ENCODE measurements around the gene VAV3.

Gene VAV3

GRCh38 chr1:107934578-107934977 lies 30.4 kb downstream of the VAV3 start:
- Histone ChIP-seq H3K79me1 (ENCODE audit: low read depth, low read length) (no peaks in the 10 kb centered on the region), H2AFZ (ENCODE audit: low read length) (no peak overlapping the region), H3K9ac (ENCODE audit: low read depth, low read length, poor library complexity) (no peak overlapping the region), H3K36me3 (replicated peaks in 1 of 2; ENCODE audit: control insufficient read depth in 2 of 2, insufficient read depth in 2 of 2, low read length in 2 of 2) (no peaks in the 10 kb centered on the region), H3K18ac (ENCODE audit: low read length) (no peak overlapping the region), H2BK15ac (ENCODE audit: low read length) (no peak overlapping the region), H2BK5ac (ENCODE audit: low read length) (no peak overlapping the region), H3K23ac (ENCODE audit: low read depth, low read length, poor library complexity) (no peak overlapping the region), H2BK12ac (ENCODE audit: low read length) (no peak overlapping the region), H3K9me3 (replicated peaks in 1 of 2; ENCODE audit: control insufficient read depth in 2 of 2, insufficient read depth in 1 of 2, low read depth in 1 of 2, low read length in 2 of 2) (no peaks in the 10 kb centered on the region), H3K4ac (ENCODE audit: low read length) (no peak overlapping the region), H3K27ac (replicated peaks; ENCODE audit: low read length) (no peak overlapping the region), H2AK5ac (ENCODE audit: low read depth, low read length) (no peak overlapping the region), H3K4me2 (ENCODE audit: insufficient read depth, low read length, poor library complexity, severe bottlenecking) (no peak overlapping the region), H3K27me3 (ENCODE audit: control insufficient read depth in 3 of 3, insufficient read depth in 3 of 3, low read depth in 1 of 3, low read length in 3 of 3) (no peaks in the 10 kb centered on the region), H2BK120ac (ENCODE audit: low read depth, low read length) (no peak overlapping the region), H3K4me3 (ENCODE audit: low read length in 2 of 2) (no peak overlapping the region), H3K4me1 (ENCODE audit: control insufficient read depth in 2 of 2, insufficient read depth in 1 of 2, low read depth in 1 of 2, low read length in 2 of 2) (peaks cover 7 to 9% of the 10 kb centered on the region in 2 donors), H4K8ac (ENCODE audit: low read depth, low read length) (no peak overlapping the region), H3K14ac (ENCODE audit: low read length) (no peak overlapping the region), H4K91ac (ENCODE audit: low read depth, low read length, poor library complexity) (no peak overlapping the region)
- no peak for DNase-seq (ENCODE audit: low spot score)
- WGBS, 2 donors (ENCODE audit: extremely low coverage in 2 of 2, insufficient read length in 2 of 2, insufficient replicate concordance in 1 of 2), result no CpG with 5 or more reads among the region's 5 CpGs

DNA sequence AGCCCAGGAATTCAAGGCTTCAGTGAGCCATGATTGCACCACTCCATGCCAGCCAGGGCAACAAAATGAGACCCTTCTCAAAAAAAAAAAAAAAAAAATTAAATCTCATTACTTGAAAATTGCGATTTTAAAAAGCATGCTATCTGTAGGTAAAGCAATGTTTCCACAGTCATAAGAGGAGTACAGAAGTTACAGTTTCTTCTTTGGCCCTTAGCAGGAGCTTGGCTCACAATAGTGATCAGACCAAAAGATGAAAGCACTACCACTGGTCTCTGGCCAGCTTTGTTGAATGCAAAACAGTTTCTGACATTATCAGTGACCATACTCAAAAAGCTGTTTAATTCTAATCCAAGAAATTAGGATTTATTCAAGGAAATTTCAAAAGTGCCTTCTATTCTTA lies 31.2 kb downstream of the VAV3 start:
- no peak overlapping the region for H3K23ac ChIP-seq (ENCODE audit: low read depth, low read length, poor library complexity)
- DNase-seq (ENCODE audit: low spot score), result no peak

DNA sequence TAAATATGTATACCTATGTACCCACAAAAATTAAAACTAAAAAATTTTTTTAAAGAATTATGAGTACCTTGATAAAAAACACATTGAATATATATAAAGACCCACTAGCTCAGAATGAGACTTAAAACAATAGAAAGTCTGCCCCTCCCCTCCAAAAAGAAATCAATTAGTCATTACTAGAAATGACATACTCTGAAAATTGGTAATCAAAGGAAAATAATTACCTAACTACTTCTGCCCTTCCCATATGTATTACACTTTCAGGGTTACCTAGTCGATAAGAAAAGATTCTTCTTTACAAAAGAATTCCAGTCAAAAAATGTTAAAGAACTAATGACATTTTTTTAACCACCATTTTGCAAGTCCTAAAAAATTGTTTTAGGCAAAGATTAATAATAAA lies 34.7 kb downstream of the VAV3 start:
- Histone ChIP-seq H2AK5ac (ENCODE audit: low read depth, low read length) (no peak overlapping the region), H3K4ac (ENCODE audit: low read length) (no peak overlapping the region), H3K18ac (ENCODE audit: low read length) (no peak overlapping the region), H4K91ac (ENCODE audit: low read depth, low read length, poor library complexity) (no peak overlapping the region), H3K9ac (ENCODE audit: low read depth, low read length, poor library complexity) (no peak overlapping the region), H2BK15ac (ENCODE audit: low read length) (no peak overlapping the region), H4K8ac (ENCODE audit: low read depth, low read length) (no peak overlapping the region), H3K14ac (ENCODE audit: low read length) (no peak overlapping the region), H3K27ac (replicated peaks; ENCODE audit: low read length) (no peak overlapping the region), H2BK5ac (ENCODE audit: low read length) (no peak overlapping the region), H3K36me3 (replicated peaks in 1 of 2; ENCODE audit: control insufficient read depth in 2 of 2, insufficient read depth in 2 of 2, low read length in 2 of 2) (no peaks in the 10 kb centered on the region), H3K4me1 (ENCODE audit: control insufficient read depth in 2 of 2, insufficient read depth in 1 of 2, low read depth in 1 of 2, low read length in 2 of 2) (no peaks in the 10 kb centered on the region), H3K79me1 (ENCODE audit: low read depth, low read length) (no peaks in the 10 kb centered on the region), H2BK120ac (ENCODE audit: low read depth, low read length) (no peak overlapping the region), H3K27me3 (ENCODE audit: control insufficient read depth in 3 of 3, insufficient read depth in 3 of 3, low read depth in 1 of 3, low read length in 3 of 3) (no peaks in the 10 kb centered on the region), H2AFZ (ENCODE audit: low read length) (no peak overlapping the region), H3K4me2 (ENCODE audit: insufficient read depth, low read length, poor library complexity, severe bottlenecking) (no peak overlapping the region), H3K4me3 (ENCODE audit: low read length in 2 of 2) (no peak overlapping the region), H3K9me3 (replicated peaks in 1 of 2; ENCODE audit: control insufficient read depth in 2 of 2, insufficient read depth in 1 of 2, low read depth in 1 of 2, low read length in 2 of 2) (no peaks in the 10 kb centered on the region), H2BK12ac (ENCODE audit: low read length) (no peak overlapping the region), H3K23ac (ENCODE audit: low read depth, low read length, poor library complexity) (no peak overlapping the region)
- DNase-seq (ENCODE audit: low spot score), result no peak
- no CpG with 5 or more reads among the region's 1 CpG for WGBS, 2 donors (ENCODE audit: extremely low coverage in 2 of 2, insufficient read length in 2 of 2, insufficient replicate concordance in 1 of 2)

More for the DNA sequence above, 31.2 kb downstream of the VAV3 start:
- H3K14ac ChIP-seq (ENCODE audit: low read length), result no peak overlapping the region
- no peak overlapping the region for H2BK120ac ChIP-seq (ENCODE audit: low read depth, low read length)
- no peak overlapping the region for H3K18ac ChIP-seq (ENCODE audit: low read length)
- no peak overlapping the region for H3K4ac ChIP-seq (ENCODE audit: low read length)
- H3K79me1 ChIP-seq (ENCODE audit: low read depth, low read length), result no peaks in the 10 kb centered on the region
- no peak overlapping the region for H3K27ac ChIP-seq (replicated peaks; ENCODE audit: low read length)
- no peak overlapping the region for H2AFZ ChIP-seq (ENCODE audit: low read length)
- H3K9me3 ChIP-seq (replicated peaks in 1 of 2; ENCODE audit: control insufficient read depth in 2 of 2, insufficient read depth in 1 of 2, low read depth in 1 of 2, low read length in 2 of 2), result no peaks in the 10 kb centered on the region
- H3K4me2 ChIP-seq (ENCODE audit: insufficient read depth, low read length, poor library complexity, severe bottlenecking), result no peak overlapping the region
- H2BK15ac ChIP-seq (ENCODE audit: low read length), result no peak overlapping the region
- H3K9ac ChIP-seq (ENCODE audit: low read depth, low read length, poor library complexity), result no peak overlapping the region
- H2AK5ac ChIP-seq (ENCODE audit: low read depth, low read length), result no peak overlapping the region
- H3K27me3 ChIP-seq (ENCODE audit: control insufficient read depth in 3 of 3, insufficient read depth in 3 of 3, low read depth in 1 of 3, low read length in 3 of 3), result no peaks in the 10 kb centered on the region
- no CpG with 5 or more reads among the region's 1 CpG for WGBS, 2 donors (ENCODE audit: extremely low coverage in 2 of 2, insufficient read length in 2 of 2, insufficient replicate concordance in 1 of 2)
- H4K91ac ChIP-seq (ENCODE audit: low read depth, low read length, poor library complexity), result no peak overlapping the region
- no peak overlapping the region for H4K8ac ChIP-seq (ENCODE audit: low read depth, low read length)
- peaks cover 7 to 9% of the 10 kb centered on the region in 2 donors for H3K4me1 ChIP-seq (ENCODE audit: control insufficient read depth in 2 of 2, insufficient read depth in 1 of 2, low read depth in 1 of 2, low read length in 2 of 2)
- H3K4me3 ChIP-seq (ENCODE audit: low read length in 2 of 2), result no peak overlapping the region
- no peaks in the 10 kb centered on the region for H3K36me3 ChIP-seq (replicated peaks in 1 of 2; ENCODE audit: control insufficient read depth in 2 of 2, insufficient read depth in 2 of 2, low read length in 2 of 2)
- no peak overlapping the region for H2BK12ac ChIP-seq (ENCODE audit: low read length)
- H2BK5ac ChIP-seq (ENCODE audit: low read length), result no peak overlapping the region

DNA sequence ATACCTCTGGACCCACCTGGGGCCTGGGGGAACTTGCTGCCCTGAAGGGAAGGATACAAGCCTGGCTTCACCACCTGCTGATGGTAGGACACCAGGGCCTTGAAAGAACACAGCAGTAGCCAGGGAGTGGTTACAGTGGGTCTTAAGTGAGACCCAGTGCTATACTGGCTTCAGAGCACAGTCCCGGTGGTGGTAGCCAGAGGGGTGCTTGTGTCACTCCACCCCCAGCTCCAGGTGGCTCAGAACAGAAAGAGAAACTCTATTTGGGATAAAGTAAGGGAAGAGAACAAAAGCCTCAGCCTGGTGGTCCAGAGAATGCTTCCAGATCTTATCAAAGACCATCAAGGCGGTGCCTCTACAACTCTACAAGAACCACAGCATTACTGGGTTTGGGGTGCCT lies 37.2 kb downstream of the VAV3 start:
- no peak overlapping the region for H3K4me2 ChIP-seq (ENCODE audit: insufficient read depth, low read length, poor library complexity, severe bottlenecking)
- H4K8ac ChIP-seq (ENCODE audit: low read depth, low read length), result no peak overlapping the region
- H2AK5ac ChIP-seq (ENCODE audit: low read depth, low read length), result no peak overlapping the region
- no CpG with 5 or more reads among the region's 2 CpGs for WGBS, 2 donors (ENCODE audit: extremely low coverage in 2 of 2, insufficient read length in 2 of 2, insufficient replicate concordance in 1 of 2)
- no peak overlapping the region for H3K18ac ChIP-seq (ENCODE audit: low read length)
- no peak overlapping the region for H3K23ac ChIP-seq (ENCODE audit: low read depth, low read length, poor library complexity)
- no peak overlapping the region for H3K9ac ChIP-seq (ENCODE audit: low read depth, low read length, poor library complexity)
- H3K27me3 ChIP-seq (ENCODE audit: control insufficient read depth in 3 of 3, insufficient read depth in 3 of 3, low read depth in 1 of 3, low read length in 3 of 3), result no peaks in the 10 kb centered on the region
- H3K4me1 ChIP-seq (ENCODE audit: control insufficient read depth in 2 of 2, insufficient read depth in 1 of 2, low read depth in 1 of 2, low read length in 2 of 2), result no peaks in the 10 kb centered on the region
- H2BK5ac ChIP-seq (ENCODE audit: low read length), result no peak overlapping the region
- H2BK120ac ChIP-seq (ENCODE audit: low read depth, low read length), result no peak overlapping the region
- H3K9me3 ChIP-seq (replicated peaks in 1 of 2; ENCODE audit: control insufficient read depth in 2 of 2, insufficient read depth in 1 of 2, low read depth in 1 of 2, low read length in 2 of 2), result no peaks in the 10 kb centered on the region
- H3K27ac ChIP-seq (replicated peaks; ENCODE audit: low read length), result no peak overlapping the region
- DNase-seq (ENCODE audit: low spot score), result no peak
- H3K36me3 ChIP-seq (replicated peaks in 1 of 2; ENCODE audit: control insufficient read depth in 2 of 2, insufficient read depth in 2 of 2, low read length in 2 of 2), result no peaks in the 10 kb centered on the region
- H3K79me1 ChIP-seq (ENCODE audit: low read depth, low read length), result no peaks in the 10 kb centered on the region
- no peak overlapping the region for H3K14ac ChIP-seq (ENCODE audit: low read length)
- H2BK12ac ChIP-seq (ENCODE audit: low read length), result no peak overlapping the region
- no peak overlapping the region for H2BK15ac ChIP-seq (ENCODE audit: low read length)
- H2AFZ ChIP-seq (ENCODE audit: low read length), result no peak overlapping the region
- H4K91ac ChIP-seq (ENCODE audit: low read depth, low read length, poor library complexity), result no peak overlapping the region
- no peak overlapping the region for H3K4me3 ChIP-seq (ENCODE audit: low read length in 2 of 2)
- no peak overlapping the region for H3K4ac ChIP-seq (ENCODE audit: low read length)
